Measurements from ENCODE around the gene COX4I1.

DNA sequence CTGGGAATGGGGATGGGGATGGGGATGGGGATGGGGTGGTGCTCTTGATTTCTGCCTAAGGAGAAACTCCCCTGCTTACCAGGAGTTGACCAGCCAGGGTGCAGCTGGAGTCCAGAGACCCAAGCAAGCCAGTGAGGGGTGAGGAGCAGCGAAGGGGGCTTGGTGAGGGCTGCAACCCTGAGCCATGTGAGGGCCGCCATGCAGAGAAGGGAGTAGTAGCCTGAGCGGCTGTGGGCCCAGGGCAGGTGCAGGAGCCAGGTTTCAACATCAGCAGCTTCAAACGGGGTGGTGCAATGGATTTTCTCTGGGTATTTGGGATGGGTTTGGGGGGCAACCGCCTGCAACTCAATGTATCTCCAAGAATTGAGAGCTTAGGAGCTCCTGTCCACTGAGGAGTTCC, 35.2 kb downstream of the COX4I1 start:
- TF ChIP-seq CTCF (IDR thresholded peaks at IDR 0.05; ENCODE audit: low read depth, low read length) (no peak), EZH2phosphoT487 (IDR thresholded peaks at IDR 0.05; ENCODE audit: low read depth) (no peak)
